Measurements from ENCODE around the gene NASP. TPM values are rescaled to one million over a fixed set of nuclear protein-coding genes. Genes with fewer than 3 reads are reported as not detected.

NASP gene
- total and polyA plus RNA-seq, 2 experiments from 2014 or later, result 294 to 1,039 TPM

DNA sequence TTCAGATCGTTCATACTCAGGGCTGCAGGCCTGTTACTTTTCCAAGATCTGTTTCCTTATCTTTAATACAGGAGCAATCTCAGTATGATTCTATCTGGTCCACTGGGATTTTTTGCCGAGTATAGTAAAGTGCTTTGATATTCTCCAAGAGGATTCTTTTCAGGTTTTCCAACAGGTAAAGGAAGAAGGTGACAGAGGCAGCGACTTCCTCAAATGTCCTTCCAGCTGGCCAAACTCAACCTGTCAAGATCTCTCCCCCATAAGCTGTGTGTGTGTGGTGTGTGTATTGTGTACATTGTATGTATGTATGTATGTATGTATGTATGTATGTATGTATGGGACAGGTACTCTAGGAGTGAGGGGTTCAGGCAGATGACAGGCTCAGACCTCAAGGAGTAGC lies 32.2 kb upstream of the NASP start:
- Histone ChIP-seq H3K27ac (ENCODE audit: low read depth) (no peak overlapping the region), H4K20me1 (replicated peaks; ENCODE audit: insufficient read depth) (peaks cover 24% of the 10 kb centered on the region), H3K79me2 (replicated peaks; ENCODE audit: insufficient read depth) (peaks cover 55% of the 10 kb centered on the region), H3K36me3 (ENCODE audit: insufficient read depth) (peaks cover 41% of the 10 kb centered on the region), H3K4me3 (peak overlapping the region; percentile 84), H3K4me1 (ENCODE audit: insufficient read depth) (peaks cover 10% of the 10 kb centered on the region), H2AFZ (no peak overlapping the region), H3K9me2 (ENCODE audit: insufficient read depth) (0 out of 2 replicates have a peak, but pooled peaks cover 2% of the 10 kb centered on the region), H3K27me3 (ENCODE audit: insufficient read depth) (no peaks in the 10 kb centered on the region), H3K4me2 (peak overlapping the region; percentile 89), H3F3A (replicated peaks; ENCODE audit: low read depth) (peaks cover 10% of the 10 kb centered on the region)
- Mint-ChIP-seq H3K27ac (no peak overlapping the region), H3K9me3 (no peaks in the 10 kb centered on the region), H3K4me3 (peak overlapping the region; percentile 94), H3K4me1 (peaks cover 12% of the 10 kb centered on the region), H3K27me3 (ENCODE audit: insufficient read depth, low read depth, poor library complexity) (peaks cover 6% of the 10 kb centered on the region), H3K36me3 (ENCODE audit: low read depth) (peaks cover 42% of the 10 kb centered on the region)
- DNase-seq (ENCODE audit: low spot score), result no peak
- TF ChIP-seq NANOG (IDR thresholded peaks at IDR 0.05; ENCODE audit: borderline replicate concordance) (no peak), EZH2 (IDR thresholded peaks at IDR 0.05; ENCODE audit: low read depth, unreplicated experiment) (no peak), EZH2phosphoT487 (IDR thresholded peaks at IDR 0.05; ENCODE audit: unreplicated experiment) (no peak), POLR2AphosphoS5 (IDR thresholded peaks at IDR 0.05; ENCODE audit: low read depth) (no peak), STAT1 (IDR thresholded peaks at IDR 0.05; ENCODE audit: unreplicated experiment) (no peak), ZNF331 (CRISPR knock-in tag; IDR thresholded peaks at IDR 0.05; ENCODE audit: low read depth) (no peak)
- no peak for ATAC-seq

DNA sequence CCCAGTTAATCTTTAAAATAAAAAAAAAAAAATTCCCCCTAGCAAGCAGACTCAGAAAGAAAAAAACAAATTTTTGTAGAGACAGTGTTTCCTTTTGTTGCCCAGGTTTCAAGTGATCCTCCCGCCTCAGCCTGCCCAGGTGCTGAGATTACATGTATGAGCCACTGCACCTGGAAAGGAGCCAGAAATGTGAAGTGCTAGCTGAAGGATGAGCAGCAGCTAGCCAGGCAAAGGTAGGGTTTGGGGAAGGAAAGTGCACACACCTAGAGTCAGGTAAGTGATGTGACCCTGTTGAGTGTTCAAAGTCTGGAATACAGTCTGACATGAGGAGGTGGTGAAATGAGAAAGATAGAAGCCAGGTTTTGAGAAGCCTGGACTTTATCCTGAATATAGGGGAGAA lies 31.5 kb upstream of the NASP start:
- DNase-seq (ENCODE audit: low spot score), result no peak
- no peaks in the 10 kb centered on the region for H3K9me2 ChIP-seq (ENCODE audit: insufficient read depth)
- peak overlapping the region; percentile 89 for H3K4me2 ChIP-seq
- ATAC-seq, result no peak
- peaks cover 10% of the 10 kb centered on the region for H3K4me1 ChIP-seq (ENCODE audit: insufficient read depth)
- H3K4me3 Mint-ChIP-seq, result peak overlapping the region; percentile 94
- H3K4me1 Mint-ChIP-seq, result peaks cover 13% of the 10 kb centered on the region
- H4K20me1 ChIP-seq (replicated peaks; ENCODE audit: insufficient read depth), result peaks cover 29% of the 10 kb centered on the region
- H3K27ac ChIP-seq (ENCODE audit: low read depth), result no peak overlapping the region
- H3K36me3 ChIP-seq (ENCODE audit: insufficient read depth), result peaks cover 41% of the 10 kb centered on the region
- no peaks in the 10 kb centered on the region for H3K9me3 Mint-ChIP-seq
- peaks cover 44% of the 10 kb centered on the region for H3K36me3 Mint-ChIP-seq (ENCODE audit: low read depth)
- no peak overlapping the region for H2AFZ ChIP-seq
- H3K79me2 ChIP-seq (replicated peaks; ENCODE audit: insufficient read depth), result peaks cover 61% of the 10 kb centered on the region
- peak overlapping the region; percentile 84 for H3K4me3 ChIP-seq
- peak overlapping the region; percentile 8; the same call in 1 of the 2 replicates for H3K27ac Mint-ChIP-seq
- H3F3A ChIP-seq (replicated peaks; ENCODE audit: low read depth), result peaks cover 10% of the 10 kb centered on the region
- no peaks in the 10 kb centered on the region for H3K27me3 ChIP-seq (ENCODE audit: insufficient read depth)
- H3K27me3 Mint-ChIP-seq (ENCODE audit: insufficient read depth, low read depth, poor library complexity), result peaks cover 6% of the 10 kb centered on the region
- TF ChIP-seq NANOG (IDR thresholded peaks at IDR 0.05; ENCODE audit: borderline replicate concordance), result no peak
- TF ChIP-seq JUNB (IDR thresholded peaks at IDR 0.05; ENCODE audit: unreplicated experiment), result no peak
- no peak for TF ChIP-seq REST (IDR thresholded peaks at IDR 0.05; ENCODE audit: unreplicated experiment)
- TF ChIP-seq, protein P1, sequence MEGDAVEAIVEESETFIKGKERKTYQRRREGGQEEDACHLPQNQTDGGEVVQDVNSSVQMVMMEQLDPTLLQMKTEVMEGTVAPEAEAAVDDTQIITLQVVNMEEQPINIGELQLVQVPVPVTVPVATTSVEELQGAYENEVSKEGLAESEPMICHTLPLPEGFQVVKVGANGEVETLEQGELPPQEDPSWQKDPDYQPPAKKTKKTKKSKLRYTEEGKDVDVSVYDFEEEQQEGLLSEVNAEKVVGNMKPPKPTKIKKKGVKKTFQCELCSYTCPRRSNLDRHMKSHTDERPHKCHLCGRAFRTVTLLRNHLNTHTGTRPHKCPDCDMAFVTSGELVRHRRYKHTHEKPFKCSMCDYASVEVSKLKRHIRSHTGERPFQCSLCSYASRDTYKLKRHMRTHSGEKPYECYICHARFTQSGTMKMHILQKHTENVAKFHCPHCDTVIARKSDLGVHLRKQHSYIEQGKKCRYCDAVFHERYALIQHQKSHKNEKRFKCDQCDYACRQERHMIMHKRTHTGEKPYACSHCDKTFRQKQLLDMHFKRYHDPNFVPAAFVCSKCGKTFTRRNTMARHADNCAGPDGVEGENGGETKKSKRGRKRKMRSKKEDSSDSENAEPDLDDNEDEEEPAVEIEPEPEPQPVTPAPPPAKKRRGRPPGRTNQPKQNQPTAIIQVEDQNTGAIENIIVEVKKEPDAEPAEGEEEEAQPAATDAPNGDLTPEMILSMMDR (conservative IDR thresholded peaks at IDR 0.05; ENCODE audit: low read depth in 2 of 2), result no peak
- no peak for TF ChIP-seq STAT1 (IDR thresholded peaks at IDR 0.05; ENCODE audit: unreplicated experiment)
- TF ChIP-seq, protein P2, sequence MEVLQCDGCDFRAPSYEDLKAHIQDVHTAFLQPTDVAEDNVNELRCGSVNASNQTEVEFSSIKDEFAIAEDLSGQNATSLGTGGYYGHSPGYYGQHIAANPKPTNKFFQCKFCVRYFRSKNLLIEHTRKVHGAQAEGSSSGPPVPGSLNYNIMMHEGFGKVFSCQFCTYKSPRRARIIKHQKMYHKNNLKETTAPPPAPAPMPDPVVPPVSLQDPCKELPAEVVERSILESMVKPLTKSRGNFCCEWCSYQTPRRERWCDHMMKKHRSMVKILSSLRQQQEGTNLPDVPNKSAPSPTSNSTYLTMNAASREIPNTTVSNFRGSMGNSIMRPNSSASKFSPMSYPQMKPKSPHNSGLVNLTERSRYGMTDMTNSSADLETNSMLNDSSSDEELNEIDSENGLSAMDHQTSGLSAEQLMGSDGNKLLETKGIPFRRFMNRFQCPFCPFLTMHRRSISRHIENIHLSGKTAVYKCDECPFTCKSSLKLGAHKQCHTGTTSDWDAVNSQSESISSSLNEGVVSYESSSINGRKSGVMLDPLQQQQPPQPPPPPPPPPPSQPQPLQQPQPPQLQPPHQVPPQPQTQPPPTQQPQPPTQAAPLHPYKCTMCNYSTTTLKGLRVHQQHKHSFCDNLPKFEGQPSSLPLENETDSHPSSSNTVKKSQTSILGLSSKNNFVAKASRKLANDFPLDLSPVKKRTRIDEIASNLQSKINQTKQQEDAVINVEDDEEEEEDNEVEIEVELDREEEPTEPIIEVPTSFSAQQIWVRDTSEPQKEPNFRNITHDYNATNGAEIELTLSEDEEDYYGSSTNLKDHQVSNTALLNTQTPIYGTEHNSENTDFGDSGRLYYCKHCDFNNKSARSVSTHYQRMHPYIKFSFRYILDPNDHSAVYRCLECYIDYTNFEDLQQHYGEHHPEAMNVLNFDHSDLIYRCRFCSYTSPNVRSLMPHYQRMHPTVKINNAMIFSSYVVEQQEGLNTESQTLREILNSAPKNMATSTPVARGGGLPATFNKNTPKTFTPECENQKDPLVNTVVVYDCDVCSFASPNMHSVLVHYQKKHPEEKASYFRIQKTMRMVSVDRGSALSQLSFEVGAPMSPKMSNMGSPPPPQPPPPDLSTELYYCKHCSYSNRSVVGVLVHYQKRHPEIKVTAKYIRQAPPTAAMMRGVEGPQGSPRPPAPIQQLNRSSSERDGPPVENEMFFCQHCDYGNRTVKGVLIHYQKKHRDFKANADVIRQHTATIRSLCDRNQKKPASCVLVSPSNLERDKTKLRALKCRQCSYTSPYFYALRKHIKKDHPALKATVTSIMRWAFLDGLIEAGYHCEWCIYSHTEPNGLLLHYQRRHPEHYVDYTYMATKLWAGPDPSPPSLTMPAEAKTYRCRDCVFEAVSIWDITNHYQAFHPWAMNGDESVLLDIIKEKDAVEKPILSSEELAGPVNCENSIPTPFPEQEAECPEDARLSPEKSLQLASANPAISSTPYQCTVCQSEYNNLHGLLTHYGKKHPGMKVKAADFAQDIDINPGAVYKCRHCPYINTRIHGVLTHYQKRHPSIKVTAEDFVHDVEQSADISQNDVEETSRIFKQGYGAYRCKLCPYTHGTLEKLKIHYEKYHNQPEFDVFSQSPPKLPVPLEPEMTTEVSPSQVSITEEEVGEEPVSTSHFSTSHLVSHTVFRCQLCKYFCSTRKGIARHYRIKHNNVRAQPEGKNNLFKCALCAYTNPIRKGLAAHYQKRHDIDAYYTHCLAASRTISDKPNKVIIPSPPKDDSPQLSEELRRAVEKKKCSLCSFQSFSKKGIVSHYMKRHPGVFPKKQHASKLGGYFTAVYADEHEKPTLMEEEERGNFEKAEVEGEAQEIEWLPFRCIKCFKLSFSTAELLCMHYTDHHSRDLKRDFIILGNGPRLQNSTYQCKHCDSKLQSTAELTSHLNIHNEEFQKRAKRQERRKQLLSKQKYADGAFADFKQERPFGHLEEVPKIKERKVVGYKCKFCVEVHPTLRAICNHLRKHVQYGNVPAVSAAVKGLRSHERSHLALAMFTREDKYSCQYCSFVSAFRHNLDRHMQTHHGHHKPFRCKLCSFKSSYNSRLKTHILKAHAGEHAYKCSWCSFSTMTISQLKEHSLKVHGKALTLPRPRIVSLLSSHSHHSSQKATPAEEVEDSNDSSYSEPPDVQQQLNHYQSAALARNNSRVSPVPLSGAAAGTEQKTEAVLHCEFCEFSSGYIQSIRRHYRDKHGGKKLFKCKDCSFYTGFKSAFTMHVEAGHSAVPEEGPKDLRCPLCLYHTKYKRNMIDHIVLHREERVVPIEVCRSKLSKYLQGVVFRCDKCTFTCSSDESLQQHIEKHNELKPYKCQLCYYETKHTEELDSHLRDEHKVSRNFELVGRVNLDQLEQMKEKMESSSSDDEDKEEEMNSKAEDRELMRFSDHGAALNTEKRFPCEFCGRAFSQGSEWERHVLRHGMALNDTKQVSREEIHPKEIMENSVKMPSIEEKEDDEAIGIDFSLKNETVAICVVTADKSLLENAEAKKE (CRISPR knock-in tag; IDR thresholded peaks at IDR 0.05), result no peak
- no peak for TF ChIP-seq CREB1 (CRISPR knock-in tag; IDR thresholded peaks at IDR 0.05; ENCODE audit: low read depth)
